ENCODE results near the gene ENOX1.

DNA sequence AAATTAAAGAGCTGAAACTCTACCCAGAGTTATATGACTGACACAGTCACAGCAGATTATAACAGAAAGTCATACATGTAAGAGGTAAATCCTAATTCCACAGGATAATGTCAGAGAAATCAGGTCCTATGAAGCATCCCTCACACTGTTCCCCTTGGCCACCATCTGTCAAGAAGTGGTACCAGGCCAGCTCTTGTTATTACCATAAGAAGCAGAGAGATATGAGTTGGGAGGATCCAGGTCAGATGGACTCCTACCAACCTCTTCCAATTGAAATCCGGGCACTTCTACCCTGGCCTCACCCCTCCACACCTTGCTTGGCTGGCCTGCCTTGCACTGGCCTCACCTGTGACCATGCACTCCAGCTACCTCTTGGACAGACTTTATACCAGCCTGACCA is 410.2 kb downstream of the ENOX1 start:
- no peak for TF ChIP-seq POLR2A (IDR thresholded peaks at IDR 0.05)
- TF ChIP-seq, protein P1, sequence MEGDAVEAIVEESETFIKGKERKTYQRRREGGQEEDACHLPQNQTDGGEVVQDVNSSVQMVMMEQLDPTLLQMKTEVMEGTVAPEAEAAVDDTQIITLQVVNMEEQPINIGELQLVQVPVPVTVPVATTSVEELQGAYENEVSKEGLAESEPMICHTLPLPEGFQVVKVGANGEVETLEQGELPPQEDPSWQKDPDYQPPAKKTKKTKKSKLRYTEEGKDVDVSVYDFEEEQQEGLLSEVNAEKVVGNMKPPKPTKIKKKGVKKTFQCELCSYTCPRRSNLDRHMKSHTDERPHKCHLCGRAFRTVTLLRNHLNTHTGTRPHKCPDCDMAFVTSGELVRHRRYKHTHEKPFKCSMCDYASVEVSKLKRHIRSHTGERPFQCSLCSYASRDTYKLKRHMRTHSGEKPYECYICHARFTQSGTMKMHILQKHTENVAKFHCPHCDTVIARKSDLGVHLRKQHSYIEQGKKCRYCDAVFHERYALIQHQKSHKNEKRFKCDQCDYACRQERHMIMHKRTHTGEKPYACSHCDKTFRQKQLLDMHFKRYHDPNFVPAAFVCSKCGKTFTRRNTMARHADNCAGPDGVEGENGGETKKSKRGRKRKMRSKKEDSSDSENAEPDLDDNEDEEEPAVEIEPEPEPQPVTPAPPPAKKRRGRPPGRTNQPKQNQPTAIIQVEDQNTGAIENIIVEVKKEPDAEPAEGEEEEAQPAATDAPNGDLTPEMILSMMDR (IDR thresholded peaks at IDR 0.05): no peak
